Activated CD8-positive, alpha-beta memory T cell treated with anti-CD3 and anti-CD28 coated beads, Interleukin-2, amount 50 U/mL, for 4 hours (primary cell): ENCODE measurements around the gene PTX3.

ENCODE experiments used
- DNase-seq: peaks from one replicate; pipeline ENCODE4 v3.0.0-alpha.2; 2020

PTX3 gene

GRCh38 chr3:157427901-157428300 lies 8.7 kb upstream of the PTX3 start:
- no peak for DNase-seq

GRCh38 chr3:157428853-157429252 lies 7.8 kb upstream of the PTX3 start:
- no peak for DNase-seq

DNA sequence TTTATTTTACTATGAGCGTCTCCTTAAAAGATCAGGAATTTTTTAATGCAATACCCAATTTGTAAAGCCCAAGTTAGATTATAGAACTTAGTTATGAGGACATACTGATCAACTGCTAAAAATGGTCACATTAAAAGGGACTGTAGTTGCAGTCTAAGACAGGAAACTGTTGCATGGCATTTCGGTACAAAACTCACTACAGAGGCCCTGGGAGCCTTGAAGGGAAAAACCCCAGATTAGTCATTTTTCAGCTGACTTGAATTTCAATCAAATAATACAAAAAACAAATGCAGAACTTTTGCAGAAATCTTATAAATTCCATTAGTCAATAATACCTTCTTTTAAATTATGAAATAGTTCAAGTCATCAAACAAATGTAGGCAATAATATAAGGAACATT lies 6.9 kb upstream of the PTX3 start:
- DNase-seq, result no peak

DNA sequence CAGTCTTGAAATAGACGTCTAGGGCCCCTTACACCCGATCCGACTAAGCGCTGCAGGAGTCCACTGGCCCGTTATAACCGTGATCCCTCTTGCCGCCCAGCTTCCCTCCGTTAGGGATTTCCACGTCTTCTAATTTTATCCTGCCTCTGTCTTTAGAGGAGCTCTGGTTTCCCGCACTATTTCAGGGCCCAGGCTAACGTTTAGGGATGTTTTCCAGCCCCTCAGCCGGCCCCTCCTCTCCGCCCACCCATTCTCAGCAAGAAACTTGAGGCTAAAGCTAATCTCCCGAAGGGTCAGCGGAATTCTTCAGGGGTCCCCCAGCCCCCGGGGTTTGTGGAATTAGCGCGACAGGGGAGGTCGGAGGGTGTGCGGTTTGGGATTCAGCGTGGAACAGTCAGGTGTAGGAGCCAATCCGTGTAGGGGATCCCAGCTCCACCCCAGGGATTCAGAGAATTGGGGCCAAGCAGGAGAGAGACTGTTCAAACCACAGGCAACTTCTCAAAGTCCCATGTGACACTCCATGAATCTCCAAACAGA lies 1.6 kb downstream of the PTX3 start:
- DNase-seq, result no peak

DNA sequence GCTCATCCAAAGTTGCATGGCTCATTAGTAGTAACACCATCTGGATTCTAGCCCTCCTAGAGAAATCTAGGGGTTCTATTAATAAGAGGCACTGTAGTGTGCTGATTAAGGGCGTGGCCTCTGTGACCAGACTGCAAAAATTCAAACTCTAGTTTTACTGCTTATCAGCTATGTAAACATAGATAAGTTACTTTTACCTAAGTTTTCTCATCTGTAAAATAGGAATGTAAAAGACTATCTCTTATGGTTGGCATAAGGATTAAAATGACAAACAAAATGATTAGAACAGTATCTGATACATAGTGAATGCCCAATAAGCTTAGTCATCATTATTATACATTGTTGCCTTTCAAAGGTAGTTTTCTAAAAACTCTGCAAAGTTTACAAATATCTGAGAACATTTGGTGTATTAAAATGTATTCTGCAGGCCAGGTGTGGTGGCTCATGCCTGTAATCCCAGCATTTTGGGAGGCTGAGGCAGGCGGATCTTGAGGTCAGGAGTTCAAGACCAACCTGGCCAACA lies 4.5 kb downstream of the PTX3 start:
- DNase-seq, result no peak

DNA sequence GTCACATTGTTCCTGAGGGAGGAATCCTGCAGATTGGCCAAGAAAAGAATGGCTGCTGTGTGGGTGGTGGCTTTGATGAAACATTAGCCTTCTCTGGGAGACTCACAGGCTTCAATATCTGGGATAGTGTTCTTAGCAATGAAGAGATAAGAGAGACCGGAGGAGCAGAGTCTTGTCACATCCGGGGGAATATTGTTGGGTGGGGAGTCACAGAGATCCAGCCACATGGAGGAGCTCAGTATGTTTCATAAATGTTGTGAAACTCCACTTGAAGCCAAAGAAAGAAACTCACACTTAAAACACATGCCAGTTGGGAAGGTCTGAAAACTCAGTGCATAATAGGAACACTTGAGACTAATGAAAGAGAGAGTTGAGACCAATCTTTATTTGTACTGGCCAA lies 6.1 kb downstream of the PTX3 start:
- no peak for DNase-seq

GRCh38 chr3:157443905-157444796 lies 7.5 kb downstream of the PTX3 start:
- no peak for DNase-seq

GRCh38 chr3:157444797-157445184 lies 8.1 kb downstream of the PTX3 start:
- DNase-seq, result no peak

GRCh38 chr3:157445857-157446256 lies 9.2 kb downstream of the PTX3 start:
- DNase-seq, result no peak

DNA sequence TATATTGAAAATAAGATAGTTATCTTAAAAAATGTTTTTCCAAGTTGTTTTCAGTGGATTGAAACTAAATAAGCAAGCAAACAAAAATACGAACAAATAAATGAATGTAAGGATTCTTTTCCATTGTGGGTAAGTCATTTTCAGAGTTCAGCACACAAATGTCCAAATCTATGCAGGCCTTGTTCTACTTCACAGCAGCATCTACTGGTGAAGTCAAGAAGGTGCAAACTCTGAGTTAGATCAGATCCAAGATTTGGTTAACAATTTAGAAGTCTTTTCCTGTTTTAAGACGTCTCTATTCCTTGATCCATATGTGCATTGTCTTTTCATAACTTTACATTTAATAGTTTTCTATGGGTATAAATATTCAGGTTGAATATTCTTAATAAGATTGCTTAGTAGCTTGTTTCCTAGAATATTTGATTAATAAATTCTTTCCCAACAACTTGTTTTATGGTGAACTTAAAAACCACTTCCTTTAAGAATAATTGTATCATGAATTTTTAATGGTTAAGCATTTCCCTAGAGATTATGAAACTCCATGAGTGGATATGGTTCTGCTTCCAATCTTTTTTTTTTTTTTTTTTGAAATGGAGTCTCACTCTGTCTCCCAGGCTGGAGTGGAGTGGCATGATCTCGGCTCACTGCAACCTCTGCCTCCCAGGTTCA lies 10.5 kb downstream of the PTX3 start:
- no peak for DNase-seq

- no peak for DNase-seq
These were observed 15.4 kb downstream of the PTX3 start for GRCh38 chr3:157452097-157452496.

DNA sequence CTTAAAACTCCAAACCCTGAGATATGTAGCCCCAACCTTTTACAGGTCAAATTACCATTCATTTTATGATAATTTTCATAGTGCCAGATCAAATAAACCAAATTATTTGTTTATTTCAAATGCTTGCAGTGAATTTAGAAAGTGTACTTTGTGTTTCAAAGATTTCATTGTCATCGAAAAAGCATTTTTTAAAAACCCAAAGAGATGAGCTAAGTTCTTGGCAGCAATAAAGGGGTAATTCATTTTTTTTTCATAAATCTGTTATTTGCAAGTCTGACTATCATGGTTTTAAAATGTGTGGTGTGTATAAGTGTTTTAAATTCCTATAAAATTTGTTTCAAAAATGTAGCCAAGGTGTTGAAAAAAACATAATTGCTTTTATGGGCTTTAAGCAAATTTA lies 17.2 kb downstream of the PTX3 start:
- no peak for DNase-seq

GRCh38 chr3:157459706-157460105 lies 23.1 kb downstream of the PTX3 start:
- DNase-seq, result no peak

DNA sequence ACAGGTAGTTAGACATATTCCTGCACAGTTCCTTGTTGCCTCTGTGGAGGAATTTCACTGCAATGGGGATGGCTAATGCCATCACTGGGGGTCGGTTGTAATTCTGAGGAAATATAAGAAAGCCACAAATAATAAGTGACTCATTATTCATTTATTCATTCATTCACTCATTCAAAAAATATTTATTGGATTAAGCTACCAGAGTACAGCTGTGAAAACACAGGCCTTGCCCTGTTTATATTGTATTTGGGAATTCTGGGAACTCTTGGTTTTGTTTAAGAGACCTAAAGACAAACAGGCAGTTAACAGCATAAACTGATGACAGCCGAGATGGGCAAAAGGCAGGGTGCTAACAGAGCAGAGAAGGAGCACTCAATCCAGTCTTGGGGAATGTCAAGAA lies 23.6 kb downstream of the PTX3 start:
- DNase-seq, result no peak

DNA sequence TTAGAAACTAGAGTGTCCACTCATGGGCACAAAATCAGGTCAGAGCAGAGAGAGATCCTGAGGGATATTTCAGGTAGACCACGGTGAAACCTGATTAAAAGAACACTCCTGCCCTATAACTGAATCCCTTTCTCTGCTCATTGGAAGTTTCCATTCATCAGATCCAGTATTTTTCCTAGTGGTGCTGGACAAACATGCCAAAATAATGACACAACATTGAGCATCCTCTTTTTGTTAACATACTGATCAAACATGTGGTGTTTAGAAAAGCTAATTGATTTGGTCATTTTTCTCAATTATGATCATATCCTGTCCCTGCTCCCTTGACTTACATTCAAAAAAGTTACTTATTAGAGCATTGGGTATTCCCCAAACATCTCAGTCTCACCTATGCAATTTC lies 27.2 kb downstream of the PTX3 start:
- DNase-seq, result no peak

DNA sequence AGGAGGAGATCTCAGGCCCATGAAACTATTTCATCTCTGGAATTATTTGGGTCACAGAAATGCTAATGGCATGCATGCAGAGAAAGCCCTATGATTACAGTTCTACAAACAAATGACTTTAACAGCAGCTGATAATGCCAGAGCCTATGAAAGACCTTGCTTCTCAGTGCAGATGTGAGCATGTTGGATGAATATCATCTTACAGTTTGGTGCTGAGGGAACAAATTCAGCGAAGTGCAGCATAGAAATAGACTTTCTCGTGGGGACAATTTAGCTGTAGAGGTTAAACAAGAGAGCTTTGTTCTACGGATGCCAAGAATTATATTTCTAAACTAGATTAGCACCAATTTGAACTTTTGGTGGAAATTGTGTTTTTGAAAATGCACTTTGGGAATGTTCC lies 27.7 kb downstream of the PTX3 start:
- DNase-seq, result no peak

DNA sequence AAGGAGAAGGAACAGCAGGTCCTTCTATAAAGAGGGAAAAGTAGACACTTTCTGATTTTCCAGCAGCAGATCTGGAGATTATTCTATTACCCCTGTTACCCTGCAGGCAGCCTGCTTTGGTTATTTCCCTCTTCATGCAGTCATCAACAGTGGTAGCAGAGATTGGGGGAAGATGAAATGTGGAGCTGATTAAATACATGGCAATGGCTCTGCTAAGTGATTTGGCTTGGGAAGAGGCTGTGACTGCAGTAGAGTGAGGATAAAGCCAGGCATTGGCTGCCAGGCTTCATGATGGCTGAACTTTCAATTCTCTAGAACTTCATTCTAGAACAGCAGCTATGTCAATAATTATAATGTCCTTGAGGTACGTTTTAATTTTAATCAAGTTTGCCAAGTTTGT lies 29.1 kb downstream of the PTX3 start:
- DNase-seq, result no peak

DNA sequence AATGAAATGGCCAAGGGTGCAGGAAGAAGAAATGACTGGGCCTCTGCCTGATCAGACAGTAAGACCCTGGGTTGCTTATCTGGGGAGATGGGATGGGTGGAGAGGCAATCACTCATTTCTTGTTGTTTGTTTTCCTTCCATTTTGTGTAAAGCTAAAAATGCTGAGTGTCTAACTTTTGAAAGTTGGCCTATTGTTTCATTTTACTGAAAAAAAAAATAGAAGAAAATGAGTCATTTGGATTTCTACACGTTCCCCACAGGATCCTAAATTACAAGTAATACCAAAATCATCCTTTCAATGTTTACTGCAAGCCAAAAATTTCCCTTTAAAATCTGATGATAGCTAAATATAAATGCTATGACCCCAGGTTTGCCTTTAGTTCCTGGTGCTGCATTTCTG lies 30.6 kb downstream of the PTX3 start:
- no peak for DNase-seq

DNA sequence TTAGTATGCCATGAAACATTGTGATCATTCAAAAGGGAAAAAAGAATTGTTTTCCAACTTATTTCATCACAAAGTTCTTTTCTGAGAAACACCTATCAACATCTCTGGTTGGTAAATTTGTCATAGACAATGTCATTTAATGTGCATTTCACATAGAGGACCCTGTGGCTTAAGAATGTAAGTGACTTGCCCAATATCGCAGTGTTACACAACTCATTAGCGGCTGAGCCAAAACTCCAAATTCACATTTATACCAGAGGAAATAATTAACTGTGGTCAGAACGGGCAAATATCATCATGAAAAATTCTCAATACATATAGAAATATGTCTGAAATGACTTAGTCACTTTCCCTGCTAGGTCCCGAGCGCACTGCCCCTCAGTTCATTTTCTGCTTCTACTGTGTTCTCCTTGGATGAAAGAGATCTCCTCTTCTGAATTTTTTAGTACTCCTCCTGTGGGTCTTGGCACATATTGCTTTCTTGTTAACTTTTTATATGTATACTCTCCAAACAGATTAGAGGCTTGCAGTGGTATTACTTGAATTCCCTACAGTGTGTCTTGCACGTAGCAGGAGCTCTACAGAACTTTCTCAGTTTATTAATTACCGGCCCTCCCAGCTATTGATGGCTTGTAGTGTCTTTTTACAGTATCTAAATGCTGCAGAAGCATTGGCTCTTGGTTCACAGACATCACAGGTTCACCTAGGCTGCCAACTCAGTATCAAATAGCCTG lies 33.1 kb downstream of the PTX3 start:
- no peak for DNase-seq

DNA sequence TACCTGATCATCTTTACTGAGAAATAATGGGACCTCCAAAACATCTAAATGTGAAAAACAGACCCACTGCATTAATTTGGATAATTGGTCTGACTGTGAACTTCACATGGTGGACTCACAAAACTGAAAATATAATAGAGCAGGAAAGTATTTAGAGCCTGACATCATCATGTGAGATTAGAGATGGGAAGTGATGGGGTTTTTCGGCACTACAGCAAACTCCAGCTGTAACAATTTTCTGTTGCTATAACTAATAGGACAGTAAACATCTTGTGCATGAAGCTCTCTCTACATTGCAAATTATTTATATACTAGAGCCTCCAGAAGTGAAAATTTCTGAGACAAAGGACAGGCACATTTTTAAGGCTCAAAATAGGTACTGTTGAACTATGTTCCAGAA lies 34.4 kb downstream of the PTX3 start:
- no peak for DNase-seq

DNA sequence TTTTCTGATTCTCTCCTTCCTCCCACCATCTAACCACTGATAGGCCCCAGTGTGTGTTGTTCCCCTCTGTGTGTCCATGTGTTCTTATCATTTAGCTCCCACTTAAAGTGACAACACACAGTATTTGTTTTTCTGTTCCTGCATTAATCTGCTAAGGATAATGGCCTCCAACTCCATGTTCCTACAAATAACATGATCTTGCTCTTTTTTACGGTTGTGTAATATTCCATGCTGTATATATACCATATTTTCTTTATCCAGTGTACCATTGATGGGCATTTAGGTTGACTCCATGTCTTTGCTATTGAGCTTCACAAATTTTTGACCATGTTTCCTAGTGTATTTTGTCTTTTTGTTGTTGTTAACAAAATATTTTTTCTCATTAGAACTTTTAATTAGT lies 36.0 kb downstream of the PTX3 start:
- no peak for DNase-seq

DNA sequence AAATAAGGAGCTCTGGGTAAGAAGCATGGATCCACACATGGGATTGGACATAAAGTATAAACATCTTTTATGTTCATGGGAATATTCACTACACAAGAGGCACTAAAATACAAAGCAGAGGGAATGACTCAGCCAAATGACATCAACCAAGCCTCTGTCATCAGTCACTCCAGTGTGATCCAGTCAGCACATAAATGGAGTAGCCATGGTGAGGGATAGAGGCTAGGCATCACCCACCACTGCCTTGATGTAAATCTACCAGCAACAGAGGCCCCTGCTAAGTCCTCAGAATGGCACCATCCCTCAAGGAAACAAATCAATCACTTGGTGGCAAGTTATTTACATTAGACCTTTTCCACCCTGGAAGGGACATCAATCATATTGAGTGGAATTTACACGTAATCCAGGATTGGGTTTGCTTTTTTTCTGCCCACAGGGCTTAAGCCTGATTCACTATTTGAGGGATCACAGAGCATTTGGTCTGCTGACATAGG lies 39.3 kb downstream of the PTX3 start:
- no peak for DNase-seq

GRCh38 chr3:157477441-157477840 lies 40.8 kb downstream of the PTX3 start:
- DNase-seq, result no peak
